OCI-LY3 (cell line): ENCODE measurements around the gene NAPB.

ENCODE experiments used
- CTCF ChIP-seq: fragments of 200-600, 300-600 bp; sonication (generic); IDR thresholded peaks from 2 replicates; pipeline ENCODE4 v1.5.1; 2014; ENCODE audit warnings: antibody characterized with exemption, low read length, low read depth
- EZH2phosphoT487 ChIP-seq: fragments of 200-600 bp; shearing (Covaris generic); IDR thresholded peaks from 2 replicates; pipeline ENCODE4 v1.6.1; 2018; ENCODE audit warnings: antibody characterized with exemption, mixed run types, low read depth

GRCh38 chr20:23415555-23415954, 5.7 kb downstream of the NAPB start:
- no peak for TF ChIP-seq CTCF
- no peak for TF ChIP-seq EZH2phosphoT487
